Prostate gland (tissue), 2 donors: Measurements from ENCODE around the gene EIPR1. TPM values are rescaled to one million over a fixed set of nuclear protein-coding genes. Genes with fewer than 3 reads are reported as not detected.

Experiments used
- DNase-seq: peaks from one replicate; pipeline ENCODE4 v3.0.0-alpha.2; 2019; ENCODE audit warnings: low spot score
- H3K27ac ChIP-seq, 2 donors: fragments of 200-600 bp; sonication (generic); 2 replicates each; pipeline ENCODE4 v1.5.1; 2017 to 2019
- H3K27me3 ChIP-seq: fragments of 200-600 bp; sonication (generic); replicated peaks from 2 replicates; pipeline ENCODE4 v1.5.1; 2019; ENCODE audit not compliant: insufficient read depth
- H3K36me3 ChIP-seq, 2 donors: fragments of 200-600 bp; sonication (generic); 1 replicate in 1 of 2; 2 replicates in 1 of 2; pipeline versions ENCODE4 v1.5.1 to v1.8.1; 2017 to 2019
- H3K4me1 ChIP-seq: fragments of 200-600 bp; sonication (generic); replicated peaks from 2 replicates; pipeline ENCODE4 v1.5.1; 2019
- H3K4me3 ChIP-seq, 2 donors: fragments of 200-600 bp; sonication (generic); 2 replicates each; pipeline ENCODE4 v1.5.1; 2017 to 2019
- H3K9me3 ChIP-seq: fragments of 200-600 bp; sonication (generic); 2 replicates; pipeline ENCODE4 v1.5.1; 2017
- POLR2A ChIP-seq: fragments of 450-650 bp; IDR thresholded peaks from one replicate; pipeline ENCODE4 v1.6.1; 2016; ENCODE audit warnings: antibody characterized with exemption, mild to moderate bottlenecking
- POLR2AphosphoS5 ChIP-seq: sonication (generic); formaldehyde crosslinking; IDR thresholded peaks from one replicate; pipeline ENCODE4 v1.6.1; 2017; ENCODE audit warnings: antibody characterized with exemption
- WGBS: methylation state at CpG from one replicate; pipeline ENCODE4 v1.1.5; 2018; 5-methylcytosine and 5-hydroxymethylcytosine counted together
- intact Hi-C: fragments of 100-400 bp; cut with DNase I; formaldehyde crosslinking; loops from one replicate; pipeline ENCODE4 v1.14.2; 2022
- total RNA-seq, 2 donors: library from RNA; depleted of rRNA; stranded (reverse); fragments of >200 nt; gene quantifications; one replicate each; pipeline ENCODE4 v1.1.0, GENCODE V29; 2016
- TF ChIP-seq, protein P1 (sequence below), 4 experiments: fragments of 200-600 bp in 2 of 4; fragments of 450-650 bp in 2 of 4; sonication (generic) in 2 of 4; IDR thresholded peaks; 1 replicate in 3 of 4; 2 replicates in 1 of 4; pipeline ENCODE4 v1.5.1; 2016 to 2019; ENCODE audit warnings: antibody characterized with exemption in 4 of 4, mild to moderate bottlenecking in 2 of 4, moderate library complexity in 2 of 4

The EIPR1 gene
- total RNA-seq, 2 donors from 2014 or later = 30.0 to 52.3 TPM

DNA sequence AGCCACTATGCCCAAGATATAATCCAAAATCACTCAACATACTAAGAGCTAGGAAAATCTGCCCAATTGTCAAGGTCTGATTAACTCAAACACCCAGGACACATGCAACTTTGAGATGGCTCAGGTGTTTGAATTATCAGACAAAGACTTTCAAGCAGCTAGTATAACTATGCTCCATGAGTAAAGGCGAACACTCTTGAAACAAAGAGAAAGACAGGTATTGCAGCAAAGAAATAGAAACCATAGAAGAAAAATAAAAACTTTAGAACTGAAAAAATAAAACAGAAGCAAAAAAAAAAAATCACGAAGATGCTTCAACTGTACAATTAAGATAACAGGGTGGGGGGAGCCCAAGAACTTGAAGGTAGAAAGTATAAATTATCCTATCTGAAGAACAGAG is 214.2 kb downstream of the EIPR1 start:
- Histone ChIP-seq H3K4me1 (no peaks in the 10 kb centered on the region), H3K9me3 (no peaks in the 10 kb centered on the region), H3K36me3 (no peaks in the 10 kb centered on the region)

GRCh38 chr2:3162442-3163077 is 215.1 kb downstream of the EIPR1 start:
- no peak for DNase-seq
- no peaks in the 10 kb centered on the region for H3K36me3 ChIP-seq
- TF ChIP-seq POLR2AphosphoS5 = no peak
- no peak for TF ChIP-seq POLR2A
- TF ChIP-seq, protein P1, sequence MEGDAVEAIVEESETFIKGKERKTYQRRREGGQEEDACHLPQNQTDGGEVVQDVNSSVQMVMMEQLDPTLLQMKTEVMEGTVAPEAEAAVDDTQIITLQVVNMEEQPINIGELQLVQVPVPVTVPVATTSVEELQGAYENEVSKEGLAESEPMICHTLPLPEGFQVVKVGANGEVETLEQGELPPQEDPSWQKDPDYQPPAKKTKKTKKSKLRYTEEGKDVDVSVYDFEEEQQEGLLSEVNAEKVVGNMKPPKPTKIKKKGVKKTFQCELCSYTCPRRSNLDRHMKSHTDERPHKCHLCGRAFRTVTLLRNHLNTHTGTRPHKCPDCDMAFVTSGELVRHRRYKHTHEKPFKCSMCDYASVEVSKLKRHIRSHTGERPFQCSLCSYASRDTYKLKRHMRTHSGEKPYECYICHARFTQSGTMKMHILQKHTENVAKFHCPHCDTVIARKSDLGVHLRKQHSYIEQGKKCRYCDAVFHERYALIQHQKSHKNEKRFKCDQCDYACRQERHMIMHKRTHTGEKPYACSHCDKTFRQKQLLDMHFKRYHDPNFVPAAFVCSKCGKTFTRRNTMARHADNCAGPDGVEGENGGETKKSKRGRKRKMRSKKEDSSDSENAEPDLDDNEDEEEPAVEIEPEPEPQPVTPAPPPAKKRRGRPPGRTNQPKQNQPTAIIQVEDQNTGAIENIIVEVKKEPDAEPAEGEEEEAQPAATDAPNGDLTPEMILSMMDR (IDR thresholded peaks at IDR 0.05) = no peak
- no peaks in the 10 kb centered on the region for H3K27me3 ChIP-seq
- WGBS = 88% methylated on average over 6 of the region's 6 CpGs
- H3K27ac ChIP-seq = no peak overlapping the region
- no peaks in the 10 kb centered on the region for H3K4me1 ChIP-seq
- no peaks in the 10 kb centered on the region for H3K9me3 ChIP-seq
- H3K4me3 ChIP-seq = no peak overlapping the region
- intact Hi-C loops = no loop called here

More for the DNA sequence above, 214.2 kb downstream of the EIPR1 start:
- Histone ChIP-seq H3K27ac (no peak overlapping the region), H3K4me3 (no peak overlapping the region), H3K27me3 (no peaks in the 10 kb centered on the region)
- WGBS = 98% methylated on average over 2 of the region's 2 CpGs
- DNase-seq = no peak
- TF ChIP-seq POLR2A = no peak
- TF ChIP-seq, protein P1 (IDR thresholded peaks at IDR 0.05) = no peak
- TF ChIP-seq POLR2AphosphoS5 = no peak
- intact Hi-C loops = no loop called here

GRCh38 chr2:3160751-3161330 is 216.8 kb downstream of the EIPR1 start:
- DNase-seq = no peak
- H3K27ac ChIP-seq = no peak overlapping the region
- H3K27me3 ChIP-seq = no peaks in the 10 kb centered on the region
- WGBS = 92% methylated on average over 6 of the region's 6 CpGs
- no peaks in the 10 kb centered on the region for H3K9me3 ChIP-seq
- TF ChIP-seq POLR2A (no peak), POLR2AphosphoS5 (no peak)
- TF ChIP-seq, protein P1 (IDR thresholded peaks at IDR 0.05) = no peak
- no peak overlapping the region for H3K4me3 ChIP-seq
- intact Hi-C loops = no loop called here
- H3K4me1 ChIP-seq = no peaks in the 10 kb centered on the region
- no peaks in the 10 kb centered on the region for H3K36me3 ChIP-seq

DNA sequence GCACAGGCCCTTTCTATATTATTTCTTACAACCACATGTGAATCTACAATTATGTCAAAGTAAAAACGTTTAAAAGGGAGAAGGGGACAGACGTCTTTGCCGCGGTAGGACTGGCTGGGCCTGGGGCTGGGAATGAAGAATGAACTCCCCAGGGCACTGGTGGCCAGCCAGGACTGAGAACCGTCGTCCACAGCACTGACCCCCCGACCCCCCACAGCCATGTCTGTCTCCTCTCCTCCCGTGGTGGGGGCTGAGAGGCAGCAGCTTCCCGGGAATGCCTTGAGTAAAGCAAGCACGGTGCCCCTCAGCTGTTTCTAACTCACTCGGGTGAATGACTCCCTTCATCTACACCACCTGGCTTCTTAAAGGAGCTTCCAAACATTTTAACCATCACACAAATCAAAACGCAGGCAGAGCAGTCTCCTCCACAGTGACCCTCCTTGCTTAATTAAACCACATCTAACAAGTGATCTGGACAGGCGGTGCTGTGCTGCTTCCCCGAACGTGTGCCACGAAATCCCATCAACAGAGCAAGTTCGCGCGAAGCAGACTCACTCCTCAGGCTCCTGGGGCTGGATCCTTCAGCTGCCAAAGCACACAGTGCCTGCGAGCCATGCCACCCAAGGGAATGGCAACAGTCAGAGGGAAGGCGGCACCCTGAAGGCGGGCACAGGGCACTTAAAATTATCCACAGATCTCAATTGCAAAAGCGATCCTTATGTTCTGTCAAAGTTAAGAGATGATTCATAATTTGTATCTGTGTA is 217.7 kb downstream of the EIPR1 start:
- intact Hi-C loops = no loop called here
- H3K4me3 ChIP-seq = no peak overlapping the region
- H3K36me3 ChIP-seq = no peaks in the 10 kb centered on the region
- no peaks in the 10 kb centered on the region for H3K4me1 ChIP-seq
- TF ChIP-seq POLR2AphosphoS5 (no peak), POLR2A (no peak)
- TF ChIP-seq, protein P1 (IDR thresholded peaks at IDR 0.05) = no peak
- WGBS = 79% methylated on average over 23 of the region's 23 CpGs
- no peaks in the 10 kb centered on the region for H3K9me3 ChIP-seq
- H3K27ac ChIP-seq = no peak overlapping the region
- H3K27me3 ChIP-seq = no peaks in the 10 kb centered on the region
- no peak for DNase-seq
